GM12874 (cell line): ENCODE data around the gene GABBR1.

ENCODE experiments used
- TF ChIP-seq, protein P1 (sequence below): IDR thresholded peaks from 2 replicates; pipeline ENCODE4 v1.5.1; 2011; ENCODE audit warnings: low read depth, mild to moderate bottlenecking, control low read depth, low read length, moderate library complexity; ENCODE audit not compliant: insufficient read depth

Gene GABBR1

DNA sequence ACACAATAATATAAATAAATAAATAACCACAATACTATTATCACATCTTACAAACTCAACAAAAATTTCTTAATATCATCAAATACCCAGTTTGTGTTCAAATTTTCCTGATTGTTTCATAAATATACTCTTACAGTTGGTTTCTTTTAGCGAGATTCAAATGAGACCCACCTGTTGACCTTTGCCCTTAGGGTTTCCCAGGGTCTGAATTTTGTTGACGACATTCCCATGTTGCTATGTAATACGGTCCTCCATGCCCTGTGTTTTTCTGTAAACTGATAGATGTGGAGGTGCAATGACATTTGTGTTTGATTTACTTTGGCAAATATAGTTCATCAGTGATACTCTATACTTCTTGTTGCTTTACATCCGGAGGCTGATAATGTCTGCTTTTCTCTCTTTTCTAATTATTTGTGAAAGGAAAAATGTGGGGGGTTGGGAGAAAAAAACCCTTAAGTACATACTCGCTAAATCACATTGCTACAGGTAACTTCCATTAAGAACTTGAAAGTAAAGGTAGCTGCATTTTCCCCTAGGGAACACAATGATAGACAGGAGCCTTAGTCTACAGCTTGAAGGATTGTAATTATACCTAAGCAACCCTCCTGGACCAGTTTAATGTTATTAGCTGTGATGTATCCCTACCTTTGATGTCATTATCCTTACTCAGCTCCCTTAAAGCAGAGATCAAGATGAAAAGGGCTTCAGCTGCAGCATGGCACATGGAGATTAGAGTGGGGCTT is 30.5 kb upstream of the GABBR1 start:
- TF ChIP-seq, protein P1, sequence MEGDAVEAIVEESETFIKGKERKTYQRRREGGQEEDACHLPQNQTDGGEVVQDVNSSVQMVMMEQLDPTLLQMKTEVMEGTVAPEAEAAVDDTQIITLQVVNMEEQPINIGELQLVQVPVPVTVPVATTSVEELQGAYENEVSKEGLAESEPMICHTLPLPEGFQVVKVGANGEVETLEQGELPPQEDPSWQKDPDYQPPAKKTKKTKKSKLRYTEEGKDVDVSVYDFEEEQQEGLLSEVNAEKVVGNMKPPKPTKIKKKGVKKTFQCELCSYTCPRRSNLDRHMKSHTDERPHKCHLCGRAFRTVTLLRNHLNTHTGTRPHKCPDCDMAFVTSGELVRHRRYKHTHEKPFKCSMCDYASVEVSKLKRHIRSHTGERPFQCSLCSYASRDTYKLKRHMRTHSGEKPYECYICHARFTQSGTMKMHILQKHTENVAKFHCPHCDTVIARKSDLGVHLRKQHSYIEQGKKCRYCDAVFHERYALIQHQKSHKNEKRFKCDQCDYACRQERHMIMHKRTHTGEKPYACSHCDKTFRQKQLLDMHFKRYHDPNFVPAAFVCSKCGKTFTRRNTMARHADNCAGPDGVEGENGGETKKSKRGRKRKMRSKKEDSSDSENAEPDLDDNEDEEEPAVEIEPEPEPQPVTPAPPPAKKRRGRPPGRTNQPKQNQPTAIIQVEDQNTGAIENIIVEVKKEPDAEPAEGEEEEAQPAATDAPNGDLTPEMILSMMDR, result no peak

DNA sequence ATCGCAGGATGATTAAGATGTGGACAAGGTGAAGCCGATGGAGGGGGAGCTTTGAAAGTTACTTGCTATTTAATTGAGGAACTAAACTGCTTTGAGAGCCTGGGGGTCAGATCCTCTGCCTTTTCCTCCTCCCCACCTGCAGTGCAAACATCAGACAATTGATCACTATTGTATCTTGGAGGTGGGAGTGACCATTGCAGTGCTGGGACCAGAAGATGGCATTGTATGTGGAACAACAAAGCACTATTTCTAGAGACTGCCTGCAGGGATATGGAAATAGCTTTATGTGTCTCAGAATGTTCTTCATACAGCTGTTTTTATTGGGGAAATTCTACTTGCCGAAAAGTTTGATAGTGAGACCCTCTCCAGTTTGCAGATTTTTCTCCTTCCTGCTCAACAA is 28.1 kb upstream of the GABBR1 start:
- TF ChIP-seq, protein P1, result no peak

DNA sequence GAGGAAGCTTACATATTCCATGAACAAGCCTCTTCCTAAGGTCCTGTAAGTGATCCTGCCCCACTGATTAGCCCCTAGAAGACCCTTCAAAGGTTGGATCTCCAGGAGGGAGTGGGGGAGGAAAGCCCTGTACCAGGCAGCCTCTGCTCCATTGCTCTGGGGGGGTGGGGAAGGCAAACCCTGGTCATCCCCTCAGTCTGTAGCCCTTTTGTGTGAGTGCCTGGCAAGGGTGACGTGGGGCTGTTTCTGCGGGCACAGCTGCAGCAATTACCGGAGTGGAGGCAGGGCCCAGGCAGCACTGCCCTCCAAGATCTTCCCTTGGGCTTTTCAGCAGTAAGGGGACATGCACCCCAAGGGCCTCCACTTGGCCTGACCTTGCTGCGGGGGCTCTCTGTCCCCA is 23.8 kb upstream of the GABBR1 start, which contains the start of gene MOG:
MOG (plus strand) TSS at position 295 of the 400 bp plus-strand sequence. CDS start 118 bp downstream, outside the sequence.
- TF ChIP-seq, protein P1, result no peak

DNA sequence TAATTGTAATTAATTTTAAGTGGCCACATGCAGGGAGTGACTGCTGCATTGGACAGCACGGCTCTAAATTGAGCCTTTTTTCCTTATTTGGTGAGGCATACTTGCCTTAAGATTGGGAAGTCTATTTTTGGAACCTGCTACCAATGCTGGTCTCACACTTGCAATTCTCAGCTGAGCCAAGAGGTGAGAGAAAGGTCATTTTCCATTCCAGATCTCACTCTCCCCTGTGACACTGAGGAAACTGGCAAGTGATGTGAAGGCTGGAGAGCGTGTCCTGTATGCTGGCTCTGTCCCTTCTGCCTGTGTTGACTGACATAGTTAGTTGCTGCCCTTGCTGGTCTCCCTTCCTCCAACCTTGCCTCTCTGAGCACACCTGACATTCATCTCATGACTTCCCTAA is 23.2 kb upstream of the GABBR1 start:
- TF ChIP-seq, protein P1, result no peak

DNA sequence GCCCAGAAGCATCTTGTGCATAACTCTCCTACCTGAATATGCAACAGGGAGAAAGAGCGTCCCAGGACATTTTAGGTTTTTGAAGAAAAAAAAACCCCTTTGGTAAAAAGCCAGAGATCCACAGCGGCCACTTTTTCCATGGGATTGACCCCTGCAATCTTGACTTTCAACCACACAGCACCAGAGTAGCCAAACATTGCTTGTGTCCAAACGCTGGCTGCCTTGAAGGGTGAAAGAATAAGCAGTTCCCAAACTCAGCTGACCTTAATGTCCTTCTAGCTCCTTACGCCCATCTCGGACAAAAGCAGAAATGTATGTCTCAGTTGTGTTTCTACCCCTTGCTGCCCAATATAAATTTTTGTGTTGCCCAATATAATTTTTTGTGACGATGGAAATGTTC is 22.7 kb upstream of the GABBR1 start:
- TF ChIP-seq, protein P1, result no peak

DNA sequence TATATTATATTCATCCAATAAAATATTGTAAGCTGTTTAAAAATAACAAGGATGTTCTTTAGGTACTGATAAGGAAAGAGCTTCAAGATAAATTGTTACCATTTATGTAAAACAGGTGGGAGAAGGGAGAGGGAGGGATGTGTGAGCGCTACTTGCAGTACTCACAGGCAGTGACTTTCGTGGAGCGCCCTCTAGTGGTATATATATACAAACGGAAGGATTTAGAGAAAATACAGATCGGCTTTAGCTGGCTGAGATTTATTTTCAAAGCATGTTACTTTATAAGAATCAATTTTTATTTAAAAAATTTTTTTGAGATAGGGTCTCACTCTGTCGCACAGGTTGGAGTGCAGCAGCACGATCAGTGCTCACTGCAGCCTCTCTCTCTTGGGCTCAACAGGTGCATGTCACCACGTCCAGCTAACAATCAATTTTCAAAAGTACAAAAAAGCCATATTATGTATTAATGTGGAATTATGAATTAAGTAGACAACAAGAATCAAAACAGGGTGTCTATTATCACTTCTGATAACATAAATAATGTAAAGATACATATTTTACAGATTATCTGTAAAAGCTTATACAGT is 20.6 kb upstream of the GABBR1 start:
- TF ChIP-seq, protein P1, result peak; percentile 49

DNA sequence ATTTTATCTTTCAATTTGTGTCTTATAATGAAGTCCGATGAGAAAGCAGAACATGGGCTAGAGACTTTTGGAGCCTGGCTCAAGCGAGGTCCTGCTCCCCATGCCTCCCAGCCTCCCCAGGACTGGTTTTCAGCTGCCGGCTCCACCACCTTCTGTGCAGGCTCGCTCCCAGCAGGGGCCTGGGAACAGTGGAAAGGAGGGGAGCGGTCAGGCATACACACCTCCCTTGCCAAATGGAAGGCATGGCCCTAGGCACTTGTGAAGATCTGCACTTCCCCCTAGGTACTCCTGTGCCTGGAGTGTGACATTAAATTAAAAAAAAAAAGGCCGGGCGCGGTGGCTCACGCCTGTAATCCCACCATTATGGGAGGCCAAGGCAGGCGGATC is 19.2 kb upstream of the GABBR1 start:
- TF ChIP-seq, protein P1, result no peak
